Measurements from ENCODE around the gene MINAR1. TPM values are rescaled to one million over a fixed set of nuclear protein-coding genes. Genes with fewer than 3 reads are reported as not detected.

MINAR1 gene
- total RNA-seq, 1 experiment from 2014 or later: 0.22 TPM

GRCh38 chr15:79453446-79453845 lies 21.3 kb downstream of the MINAR1 start:
- Histone ChIP-seq H3K27me3 (ENCODE audit: low read length) (peaks cover 16% of the 10 kb centered on the region; the same call in 1 of the 2 replicates), H3K79me2 (ENCODE audit: low read length) (no peaks in the 10 kb centered on the region), H3F3A (ENCODE audit: low read length, unreplicated experiment) (no peaks in the 10 kb centered on the region), H2AFZ (ENCODE audit: low read length) (no peak overlapping the region), H3K4me3 (ENCODE audit: low read length) (no peak overlapping the region), H3K9ac (ENCODE audit: low read length) (no peak overlapping the region), H3K4me2 (ENCODE audit: low read length) (no peak overlapping the region), H4K20me1 (ENCODE audit: low read length) (no peaks in the 10 kb centered on the region), H3K9me3 (ENCODE audit: low read length) (no peaks in the 10 kb centered on the region), H3K4me1 (ENCODE audit: insufficient read depth, low read length) (no peaks in the 10 kb centered on the region), H3K9me2 (replicated peaks; ENCODE audit: low read length) (no peaks in the 10 kb centered on the region), H3K27ac (ENCODE audit: low read length) (no peak overlapping the region), H3K36me3 (ENCODE audit: low read depth, low read length) (no peaks in the 10 kb centered on the region)
- ATAC-seq (no peak), DNase-seq (no peak)
- CTCF ChIA-PET: no interaction called here
- no peak for TF ChIP-seq CTCF (conservative IDR thresholded peaks at IDR 0.05; ENCODE audit: low read depth, low read length)
- no peak for TF ChIP-seq EZH2phosphoT487 (IDR thresholded peaks at IDR 0.05; ENCODE audit: borderline replicate concordance, low read length)
- TF ChIP-seq EZH2 (IDR thresholded peaks at IDR 0.05; ENCODE audit: low read length, unreplicated experiment): no peak
- intact Hi-C loops (cut with micrococcal nuclease): no loop called here
- BruUV-seq (replicated peaks): no TSS peak
- POLR2A ChIA-PET (ENCODE audit: unreplicated experiment): no interaction called here

- H3K9me2 ChIP-seq (replicated peaks; ENCODE audit: low read length): no peaks in the 10 kb centered on the region
- peaks cover 16% of the 10 kb centered on the region; the same call in 1 of the 2 replicates for H3K27me3 ChIP-seq (ENCODE audit: low read length)
- H3K79me2 ChIP-seq (ENCODE audit: low read length): no peaks in the 10 kb centered on the region
- H3K36me3 ChIP-seq (ENCODE audit: low read depth, low read length): no peaks in the 10 kb centered on the region
- POLR2A ChIA-PET (ENCODE audit: unreplicated experiment): no interaction called here
- H3F3A ChIP-seq (ENCODE audit: low read length, unreplicated experiment): no peaks in the 10 kb centered on the region
- H2AFZ ChIP-seq (ENCODE audit: low read length): no peak overlapping the region
- H3K4me1 ChIP-seq (ENCODE audit: insufficient read depth, low read length): no peaks in the 10 kb centered on the region
- no peak overlapping the region for H3K9ac ChIP-seq (ENCODE audit: low read length)
- CTCF ChIA-PET: no interaction called here
- ATAC-seq (no peak), DNase-seq (no peak)
- no peaks in the 10 kb centered on the region for H3K9me3 ChIP-seq (ENCODE audit: low read length)
- H4K20me1 ChIP-seq (ENCODE audit: low read length): no peaks in the 10 kb centered on the region
- intact Hi-C loops (cut with micrococcal nuclease): no loop called here
- no peak overlapping the region for H3K4me3 ChIP-seq (ENCODE audit: low read length)
- H3K27ac ChIP-seq (ENCODE audit: low read length): no peak overlapping the region
- BruUV-seq (replicated peaks): no TSS peak
- TF ChIP-seq CTCF (conservative IDR thresholded peaks at IDR 0.05; ENCODE audit: low read depth, low read length): no peak
- TF ChIP-seq EZH2 (IDR thresholded peaks at IDR 0.05; ENCODE audit: low read length, unreplicated experiment): no peak
- TF ChIP-seq EZH2phosphoT487 (IDR thresholded peaks at IDR 0.05; ENCODE audit: borderline replicate concordance, low read length): no peak
- no peak overlapping the region for H3K4me2 ChIP-seq (ENCODE audit: low read length)
Observed at GRCh38 chr15:79454063-79454462, 21.9 kb downstream of the MINAR1 start.

- Histone ChIP-seq H4K20me1 (ENCODE audit: low read length) (no peaks in the 10 kb centered on the region), H3K9me3 (ENCODE audit: low read length) (no peaks in the 10 kb centered on the region), H2AFZ (ENCODE audit: low read length) (no peak overlapping the region), H3F3A (ENCODE audit: low read length, unreplicated experiment) (no peaks in the 10 kb centered on the region), H3K4me2 (ENCODE audit: low read length) (no peak overlapping the region), H3K4me3 (ENCODE audit: low read length) (no peak overlapping the region), H3K9me2 (replicated peaks; ENCODE audit: low read length) (no peaks in the 10 kb centered on the region), H3K9ac (ENCODE audit: low read length) (no peak overlapping the region), H3K27me3 (ENCODE audit: low read length) (peaks cover 8% of the 10 kb centered on the region; the same call in 1 of the 2 replicates), H3K4me1 (ENCODE audit: insufficient read depth, low read length) (no peaks in the 10 kb centered on the region), H3K36me3 (ENCODE audit: low read depth, low read length) (no peaks in the 10 kb centered on the region), H3K27ac (ENCODE audit: low read length) (no peak overlapping the region), H3K79me2 (ENCODE audit: low read length) (no peaks in the 10 kb centered on the region)
- DNase-seq (no peak), ATAC-seq (no peak)
- intact Hi-C loops (cut with micrococcal nuclease): no loop called here
- TF ChIP-seq CTCF (conservative IDR thresholded peaks at IDR 0.05; ENCODE audit: low read depth, low read length) (no peak), EZH2phosphoT487 (IDR thresholded peaks at IDR 0.05; ENCODE audit: borderline replicate concordance, low read length) (no peak), EZH2 (IDR thresholded peaks at IDR 0.05; ENCODE audit: low read length, unreplicated experiment) (no peak)
- POLR2A ChIA-PET (ENCODE audit: unreplicated experiment): no interaction called here
- CTCF ChIA-PET: no interaction called here
- BruUV-seq (replicated peaks): no TSS peak
Observed at GRCh38 chr15:79455361-79455760, 23.2 kb downstream of the MINAR1 start.

Measured in PC-3 (cell line).